WTC11 (cell line): Measurements from ENCODE around the gene FAR2. TPM values are rescaled to one million over a fixed set of nuclear protein-coding genes. Genes with fewer than 3 reads are reported as not detected.

Experiments used
- ATAC-seq: fragments of 200-7000 bp; cut with Tn5 transposase; 2 replicates; pipeline ENCODE4 v1.10.0; 2021; ENCODE audit warnings: mild to moderate bottlenecking, moderate library complexity
- CTCF ChIA-PET: fragments of 300-600 bp; sonication (Branson Sonifier 250); formaldehyde crosslinking; loops from one replicate; lab custom pipeline; 2021; ENCODE audit warnings: antibody characterized with exemption; lab: Charles Lee
- POLR2A ChIA-PET: fragments of 350-600 bp; sonication (Branson Sonifier 250); formaldehyde crosslinking; loops from one replicate; lab custom pipeline; 2021; ENCODE audit warnings: antibody characterized with exemption; lab: Charles Lee
- DNase-seq: peaks from one replicate; pipeline ENCODE4 v3.0.0; 2021; ENCODE audit warnings: low spot score
- H3K27ac Mint-ChIP-seq: 2 replicates; pipeline ENCODE4 v1.8.0; 2021; ENCODE audit warnings: mixed read lengths
- H3K27me3 Mint-ChIP-seq: 2 replicates; pipeline ENCODE4 v1.8.0; 2021; ENCODE audit warnings: low read depth, mild to moderate bottlenecking, moderate library complexity, mixed read lengths
- H3K36me3 Mint-ChIP-seq: 2 replicates; pipeline ENCODE4 v1.8.0; 2021; ENCODE audit warnings: mixed read lengths
- H3K4me1 Mint-ChIP-seq: 2 replicates; pipeline ENCODE4 v1.8.0; 2022; ENCODE audit warnings: mixed read lengths
- H3K4me3 Mint-ChIP-seq: 2 replicates; pipeline ENCODE4 v1.8.0; 2021; ENCODE audit warnings: mild to moderate bottlenecking, moderate library complexity, mixed read lengths
- H3K9me3 Mint-ChIP-seq: 2 replicates; pipeline ENCODE4 v1.8.0; 2021; ENCODE audit warnings: mixed read lengths
- CBFB ChIP-seq: sonication (generic); formaldehyde crosslinking; IDR thresholded peaks from 2 replicates; pipeline ENCODE4 v1.8.1; 2022; ENCODE audit warnings: mild to moderate bottlenecking, low read depth, missing genetic modification reagents
- CTCF ChIP-seq: fragments of 200-600 bp; IDR thresholded peaks from 2 replicates; pipeline ENCODE4 v1.8.0; 2022; ENCODE audit warnings: antibody characterized with exemption
- E2F4 ChIP-seq: sonication (generic); formaldehyde crosslinking; IDR thresholded peaks from 2 replicates; pipeline ENCODE4 v1.8.1; 2022; ENCODE audit warnings: low read depth, mild to moderate bottlenecking, moderate library complexity, missing genetic modification reagents, borderline replicate concordance
- ETV6 ChIP-seq: sonication (generic); formaldehyde crosslinking; IDR thresholded peaks from 2 replicates; pipeline ENCODE4 v1.8.1; 2022; ENCODE audit warnings: mild to moderate bottlenecking, missing genetic modification reagents
- GABPB1 ChIP-seq: sonication (generic); formaldehyde crosslinking; IDR thresholded peaks from 2 replicates; pipeline ENCODE4 v1.8.1; 2023; ENCODE audit warnings: mild to moderate bottlenecking, missing genetic modification reagents
- HMGXB4 ChIP-seq: sonication (generic); formaldehyde crosslinking; IDR thresholded peaks from 2 replicates; pipeline ENCODE4 v1.8.1; 2023; ENCODE audit warnings: mild to moderate bottlenecking, moderate library complexity, missing genetic modification reagents
- IRF1 ChIP-seq: sonication (generic); formaldehyde crosslinking; IDR thresholded peaks from 2 replicates; pipeline ENCODE4 v1.8.0; 2023; ENCODE audit warnings: missing genetic modification reagents
- IRF2 ChIP-seq: sonication (generic); formaldehyde crosslinking; IDR thresholded peaks from 2 replicates; pipeline ENCODE4 v1.8.0; 2022; ENCODE audit warnings: low read depth, missing genetic modification reagents, borderline replicate concordance
- JAZF1 ChIP-seq: fragments of 250-450 bp; sonication (Bioruptor Pico); IDR thresholded peaks from 2 replicates; pipeline ENCODE4 v1.9.0; 2021; ENCODE audit warnings: moderate library complexity, mild to moderate bottlenecking, inconsistent platforms
- MXD4 ChIP-seq: fragments of 250-450 bp; sonication (Bioruptor Pico); IDR thresholded peaks from 2 replicates; pipeline ENCODE4 v1.8.0; 2021; ENCODE audit warnings: mild to moderate bottlenecking, moderate library complexity, borderline replicate concordance
- NFE2L1 ChIP-seq: sonication (generic); formaldehyde crosslinking; IDR thresholded peaks from 2 replicates; pipeline ENCODE4 v1.8.1; 2023; ENCODE audit warnings: missing genetic modification reagents
- NR1H2 ChIP-seq: sonication (generic); formaldehyde crosslinking; IDR thresholded peaks from 2 replicates; pipeline ENCODE4 v1.9.0; 2021; ENCODE audit warnings: mild to moderate bottlenecking, moderate library complexity, missing genetic modification reagents
- PRDM15 ChIP-seq: sonication (generic); formaldehyde crosslinking; IDR thresholded peaks from 2 replicates; pipeline ENCODE4 v1.8.0; 2022; ENCODE audit warnings: missing genetic modification reagents
- ZMAT4 ChIP-seq: fragments of 250-450 bp; sonication (Bioruptor Pico); IDR thresholded peaks from 2 replicates; pipeline ENCODE4 v1.9.0; 2021; ENCODE audit warnings: mild to moderate bottlenecking
- ZNF121 ChIP-seq: sonication (generic); formaldehyde crosslinking; IDR thresholded peaks from 2 replicates; pipeline ENCODE4 v1.8.0; 2023; ENCODE audit warnings: missing genetic modification reagents
- ZNF138 ChIP-seq: sonication (generic); formaldehyde crosslinking; conservative IDR thresholded peaks from 2 replicates; pipeline ENCODE4 v1.8.1; 2022; ENCODE audit warnings: mild to moderate bottlenecking, moderate library complexity, missing genetic modification reagents
- ZNF232 ChIP-seq: sonication (generic); formaldehyde crosslinking; IDR thresholded peaks from 2 replicates; pipeline ENCODE4 v1.8.0; 2022; ENCODE audit warnings: mild to moderate bottlenecking, missing genetic modification reagents
- ZNF263 ChIP-seq: sonication (generic); formaldehyde crosslinking; IDR thresholded peaks from 2 replicates; pipeline ENCODE4 v1.8.1; 2022; ENCODE audit warnings: low read depth, mild to moderate bottlenecking, moderate library complexity, missing genetic modification reagents
- ZNF281 ChIP-seq: sonication (generic); formaldehyde crosslinking; IDR thresholded peaks from 2 replicates; pipeline ENCODE4 v1.8.0; 2023; ENCODE audit warnings: mild to moderate bottlenecking, missing genetic modification reagents
- ZNF396 ChIP-seq: fragments of 250-450 bp; sonication (Bioruptor Pico); IDR thresholded peaks from 2 replicates; pipeline ENCODE4 v1.8.0; 2021; ENCODE audit warnings: mild to moderate bottlenecking, moderate library complexity, borderline replicate concordance
- ZNF512 ChIP-seq: sonication (generic); formaldehyde crosslinking; IDR thresholded peaks from 2 replicates; pipeline ENCODE4 v1.8.1; 2022; ENCODE audit warnings: missing genetic modification reagents, borderline replicate concordance
- total RNA-seq: library from RNA; stranded (reverse); gene quantifications from 3 replicates; pipeline ENCODE4 v1.2.3, GENCODE V29; 2021

FAR2 gene
- total RNA-seq, 1 experiment from 2014 or later = 20.0 TPM

- Mint-ChIP-seq H3K4me1 (peaks cover 6% of the 10 kb centered on the region), H3K9me3 (no peaks in the 10 kb centered on the region), H3K27ac (no peak overlapping the region), H3K4me3 (no peak overlapping the region), H3K27me3 (no peaks in the 10 kb centered on the region), H3K36me3 (no peaks in the 10 kb centered on the region)
- DNase-seq = no peak
- no peak for ATAC-seq
- ChIA-PET CTCF (interaction anchor here (0.7 to 1.4 kb wide), 2 partner anchors 227 to 284 kb away, joined by 3 to 4 read pairs; no protein-coding TSS in a partner anchor), POLR2A (no interaction called here)
- TF ChIP-seq IRF1 (no peak), PRDM15 (CRISPR knock-in tag) (no peak), ETV6 (no peak), ZNF121 (CRISPR knock-in tag) (no peak), NR1H2 (CRISPR knock-in tag) (no peak)
Observed at GRCh38 chr12:29299633-29300032, 150.6 kb downstream of the FAR2 start.

GRCh38 chr12:29301114-29301513 is 152.0 kb downstream of the FAR2 start:
- Mint-ChIP-seq H3K4me1 (peaks cover 6% of the 10 kb centered on the region), H3K9me3 (no peaks in the 10 kb centered on the region), H3K27ac (no peak overlapping the region), H3K4me3 (no peak overlapping the region), H3K36me3 (no peaks in the 10 kb centered on the region), H3K27me3 (no peaks in the 10 kb centered on the region)
- ATAC-seq = no peak
- CTCF ChIA-PET = interaction anchor here (1.4 kb wide), 1 partner anchor 17 kb away, joined by 4 read pairs; no protein-coding TSS in a partner anchor
- TF ChIP-seq CTCF = no peak
- TF ChIP-seq GABPB1 = no peak
- no peak for TF ChIP-seq ZNF396 (CRISPR knock-in tag)
- no peak for TF ChIP-seq IRF2
- no peak for TF ChIP-seq NFE2L1 (CRISPR knock-in tag)
- no peak for TF ChIP-seq JAZF1 (CRISPR knock-in tag)
- TF ChIP-seq ZNF263 (CRISPR knock-in tag) = no peak
- no peak for TF ChIP-seq MXD4 (CRISPR knock-in tag)
- no peak for TF ChIP-seq ZNF138
- TF ChIP-seq ZNF512 (CRISPR knock-in tag) = no peak
- no peak for TF ChIP-seq HMGXB4 (CRISPR knock-in tag)
- TF ChIP-seq E2F4 (CRISPR knock-in tag) = no peak
- no peak for TF ChIP-seq ZNF281
- no peak for TF ChIP-seq CBFB
- no peak for TF ChIP-seq ZMAT4 (CRISPR knock-in tag)
- TF ChIP-seq NR1H2 (CRISPR knock-in tag) = no peak
- TF ChIP-seq ZNF232 (CRISPR knock-in tag) = no peak
- POLR2A ChIA-PET = no interaction called here
- DNase-seq = no peak
